ENCODE measurements around the gene CD70.
"Not testable (repeated sequence)": the region's sequence is repeated elsewhere in the genome, so short reads cannot be mapped to it uniquely, and the experiment has no call there.

CD70 gene

GRCh38 chr19:6587998-6588507 lies 2.9 kb downstream of the CD70 start:
- no peak for DNase-seq (ENCODE audit: insufficient read length, low spot score)
- no peak for FAIRE-seq
- TF ChIP-seq POLR2A (IDR thresholded peaks at IDR 0.05; ENCODE audit: low read depth, low read length): no peak

GRCh38 chr19:6587093-6587820 lies 3.7 kb downstream of the CD70 start:
- DNase-seq (ENCODE audit: insufficient read length, low spot score) (no peak), FAIRE-seq (no peak)
- TF ChIP-seq POLR2A (IDR thresholded peaks at IDR 0.05; ENCODE audit: low read depth, low read length): no peak

GRCh38 chr19:6586726-6587092 lies 4.2 kb downstream of the CD70 start:
- FAIRE-seq (no peak), DNase-seq (ENCODE audit: insufficient read length, low spot score) (no peak)
- TF ChIP-seq POLR2A (IDR thresholded peaks at IDR 0.05; ENCODE audit: low read depth, low read length): no peak

- no peak for TF ChIP-seq POLR2A (IDR thresholded peaks at IDR 0.05; ENCODE audit: low read depth, low read length)
- FAIRE-seq (no peak), DNase-seq (ENCODE audit: insufficient read length, low spot score) (no peak)
Measured at GRCh38 chr19:6586056-6586455, 4.9 kb downstream of the CD70 start.

- DNase-seq (ENCODE audit: insufficient read length, low spot score); FAIRE-seq: not testable (repeated sequence)
Measured at GRCh38 chr19:6582515-6583484, 8.2 kb downstream of the CD70 start.

GRCh38 chr19:6580313-6580712 lies 10.6 kb downstream of the CD70 start:
- FAIRE-seq (peak; percentile 93), DNase-seq (ENCODE audit: insufficient read length, low spot score) (peak; percentile 79)
- no peak for TF ChIP-seq POLR2A (IDR thresholded peaks at IDR 0.05; ENCODE audit: low read depth, low read length)

- DNase-seq (ENCODE audit: insufficient read length, low spot score) (no peak), FAIRE-seq (no peak)
- TF ChIP-seq POLR2A (IDR thresholded peaks at IDR 0.05; ENCODE audit: low read depth, low read length): no peak
Measured at GRCh38 chr19:6579450-6580178, 11.3 kb downstream of the CD70 start.

- no peak for FAIRE-seq
- DNase-seq (ENCODE audit: insufficient read length, low spot score): no peak
- no peak for TF ChIP-seq POLR2A (IDR thresholded peaks at IDR 0.05; ENCODE audit: low read depth, low read length)
Measured at GRCh38 chr19:6577476-6578125, 13.3 kb downstream of the CD70 start.

- DNase-seq (ENCODE audit: insufficient read length, low spot score) (no peak), FAIRE-seq (no peak)
- no peak for TF ChIP-seq POLR2A (IDR thresholded peaks at IDR 0.05; ENCODE audit: low read depth, low read length)
Measured at GRCh38 chr19:6576869-6577475, 14.0 kb downstream of the CD70 start.

- no peak for FAIRE-seq
- no peak for TF ChIP-seq POLR2A (IDR thresholded peaks at IDR 0.05; ENCODE audit: low read depth, low read length)
Measured at GRCh38 chr19:6573350-6573749, 17.6 kb downstream of the CD70 start.

GRCh38 chr19:6572217-6572616 lies 18.7 kb downstream of the CD70 start:
- DNase-seq (ENCODE audit: insufficient read length, low spot score): no peak
- FAIRE-seq: no peak
- no peak for TF ChIP-seq POLR2A (IDR thresholded peaks at IDR 0.05; ENCODE audit: low read depth, low read length)

More at GRCh38 chr19:6573350-6573749, 17.6 kb downstream of the CD70 start:
- DNase-seq (ENCODE audit: insufficient read length, low spot score): no peak

GRCh38 chr19:6571167-6571566 lies 19.8 kb downstream of the CD70 start:
- FAIRE-seq (no peak), DNase-seq (ENCODE audit: insufficient read length, low spot score) (no peak)
- no peak for TF ChIP-seq POLR2A (IDR thresholded peaks at IDR 0.05; ENCODE audit: low read depth, low read length)

- no peak for TF ChIP-seq POLR2A (IDR thresholded peaks at IDR 0.05; ENCODE audit: low read depth, low read length)
- FAIRE-seq: no peak
- DNase-seq (ENCODE audit: insufficient read length, low spot score): no peak
Measured at GRCh38 chr19:6570764-6571163, 20.2 kb downstream of the CD70 start.
